Inflammatory macrophage (primary cell): ENCODE results near the gene CASKIN1.
"Not testable (repeated sequence)": the region's sequence is repeated elsewhere in the genome, so short reads cannot be mapped to it uniquely, and the experiment has no call there.

Experiments
- DNase-seq, 2 donors: peaks; one replicate each; pipeline ENCODE4 v3.0.0-alpha.2; 2020 to 2022

CASKIN1 gene

GRCh38 chr16:2129251-2129650 is 67.2 kb downstream of the CASKIN1 start:
- not testable (repeated sequence) for DNase-seq

- not testable (repeated sequence) for DNase-seq
Measured at GRCh38 chr16:2127630-2128280, 68.7 kb downstream of the CASKIN1 start.
